A549 (cell line): Measurements from ENCODE around the gene TUT1.
A peak's percentile ranks its signal among the peaks of the same experiment; 100 is the strongest.

Experiments
- CBX8 ChIP-seq: fragments of 200-600 bp; sonication (generic); IDR thresholded peaks from 2 replicates; pipeline ENCODE4 v1.6.1; 2016
- CHD2 ChIP-seq: fragments of 150-350 bp; IDR thresholded peaks from 2 replicates; pipeline ENCODE4 v1.6.1; 2014; ENCODE audit warnings: low read length; ENCODE audit not compliant: partially characterized antibody
- CHD4 ChIP-seq: fragments of 200-600 bp; sonication (generic); IDR thresholded peaks from 2 replicates; pipeline ENCODE4 v1.6.1; 2016; ENCODE audit warnings: antibody characterized with exemption, mild to moderate bottlenecking, borderline replicate concordance
- EP300 ChIP-seq, 2 experiments: fragments of >200 bp; sonication (Bioruptor Twin); formaldehyde crosslinking; IDR thresholded peaks; 2 replicates in 1 of 2; 3 replicates in 1 of 2; pipeline ENCODE4 v1.6.1; 2016 to 2017
- KDM1A ChIP-seq: fragments of 200-600 bp; sonication (generic); IDR thresholded peaks from 2 replicates; pipeline ENCODE4 v1.6.1; 2016; ENCODE audit warnings: low read depth, mild to moderate bottlenecking
- MYC ChIP-seq: IDR thresholded peaks from 2 replicates; pipeline ENCODE4 v1.6.1; 2012; ENCODE audit warnings: mild to moderate bottlenecking, inconsistent platforms, low read length, improper control_type of control experiment, borderline replicate concordance
- NR3C1 ChIP-seq: fragments of >200 bp; sonication (Bioruptor Twin); formaldehyde crosslinking; IDR thresholded peaks from 3 replicates; pipeline ENCODE4 v1.6.1; 2017
- PBX3 ChIP-seq: IDR thresholded peaks from 2 replicates; pipeline ENCODE4 v1.6.1; 2012
- POLR2A ChIP-seq: IDR thresholded peaks from 2 replicates; pipeline ENCODE4 v1.6.1; 2012; ENCODE audit warnings: mild to moderate bottlenecking, low read length
- RFX5 ChIP-seq: fragments of 450-650 bp; IDR thresholded peaks from 2 replicates; pipeline ENCODE4 v1.7.1; 2014; ENCODE audit warnings: antibody characterized with exemption, mild to moderate bottlenecking, moderate library complexity
- TF ChIP-seq, protein P1 (sequence below): fragments of >200 bp; sonication (Bioruptor Twin); formaldehyde crosslinking; IDR thresholded peaks from 3 replicates; pipeline ENCODE4 v1.5.1; 2016
- TF ChIP-seq, protein P2 (sequence below): fragments of 150-350 bp; IDR thresholded peaks from 2 replicates; pipeline ENCODE4 v1.6.1; 2014; ENCODE audit warnings: low read depth, mild to moderate bottlenecking, low read length

GRCh38 chr11:62556108-62556874, 35.0 kb downstream of the TUT1 start:
- TF ChIP-seq, protein P1, sequence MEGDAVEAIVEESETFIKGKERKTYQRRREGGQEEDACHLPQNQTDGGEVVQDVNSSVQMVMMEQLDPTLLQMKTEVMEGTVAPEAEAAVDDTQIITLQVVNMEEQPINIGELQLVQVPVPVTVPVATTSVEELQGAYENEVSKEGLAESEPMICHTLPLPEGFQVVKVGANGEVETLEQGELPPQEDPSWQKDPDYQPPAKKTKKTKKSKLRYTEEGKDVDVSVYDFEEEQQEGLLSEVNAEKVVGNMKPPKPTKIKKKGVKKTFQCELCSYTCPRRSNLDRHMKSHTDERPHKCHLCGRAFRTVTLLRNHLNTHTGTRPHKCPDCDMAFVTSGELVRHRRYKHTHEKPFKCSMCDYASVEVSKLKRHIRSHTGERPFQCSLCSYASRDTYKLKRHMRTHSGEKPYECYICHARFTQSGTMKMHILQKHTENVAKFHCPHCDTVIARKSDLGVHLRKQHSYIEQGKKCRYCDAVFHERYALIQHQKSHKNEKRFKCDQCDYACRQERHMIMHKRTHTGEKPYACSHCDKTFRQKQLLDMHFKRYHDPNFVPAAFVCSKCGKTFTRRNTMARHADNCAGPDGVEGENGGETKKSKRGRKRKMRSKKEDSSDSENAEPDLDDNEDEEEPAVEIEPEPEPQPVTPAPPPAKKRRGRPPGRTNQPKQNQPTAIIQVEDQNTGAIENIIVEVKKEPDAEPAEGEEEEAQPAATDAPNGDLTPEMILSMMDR: no peak
- no peak for TF ChIP-seq POLR2A
- no peak; the same call in 1 of the 2 replicates for TF ChIP-seq PBX3
- no peak for TF ChIP-seq NR3C1
- no peak for TF ChIP-seq CHD4
- TF ChIP-seq CHD2: no peak
- TF ChIP-seq, protein P2, sequence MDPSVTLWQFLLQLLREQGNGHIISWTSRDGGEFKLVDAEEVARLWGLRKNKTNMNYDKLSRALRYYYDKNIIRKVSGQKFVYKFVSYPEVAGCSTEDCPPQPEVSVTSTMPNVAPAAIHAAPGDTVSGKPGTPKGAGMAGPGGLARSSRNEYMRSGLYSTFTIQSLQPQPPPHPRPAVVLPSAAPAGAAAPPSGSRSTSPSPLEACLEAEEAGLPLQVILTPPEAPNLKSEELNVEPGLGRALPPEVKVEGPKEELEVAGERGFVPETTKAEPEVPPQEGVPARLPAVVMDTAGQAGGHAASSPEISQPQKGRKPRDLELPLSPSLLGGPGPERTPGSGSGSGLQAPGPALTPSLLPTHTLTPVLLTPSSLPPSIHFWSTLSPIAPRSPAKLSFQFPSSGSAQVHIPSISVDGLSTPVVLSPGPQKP: no peak
- TF ChIP-seq MYC: peak; percentile 78; the same call in 1 of the 2 replicates
- TF ChIP-seq KDM1A: no peak
- TF ChIP-seq EP300 (IDR thresholded peaks at IDR 0.05): no peak
- TF ChIP-seq RFX5: peak; percentile 100
- no peak for TF ChIP-seq CBX8
